Stimulated activated naive CD8-positive, alpha-beta T cell treated with anti-CD3 and anti-CD28 coated beads, Interleukin-15, Interleukin-2, amounts not matched to agents 100 ng/mL and 50 ng/mL, for 24 hours (primary cell): ENCODE measurements around the gene PRDX4.

Source experiments
- H3K27ac Mint-ChIP-seq: one replicate; pipeline ENCODE4 v1.8.0; 2021; ENCODE audit warnings: mild to moderate bottlenecking, mixed read lengths
- H3K27me3 Mint-ChIP-seq: one replicate; pipeline ENCODE4 v1.8.0; 2021; ENCODE audit warnings: mixed read lengths
- H3K36me3 Mint-ChIP-seq: one replicate; pipeline ENCODE4 v1.8.0; 2021; ENCODE audit warnings: low read depth, mixed read lengths
- H3K4me1 Mint-ChIP-seq: one replicate; pipeline ENCODE4 v1.8.0; 2021; ENCODE audit warnings: low read depth, mixed read lengths
- H3K4me3 Mint-ChIP-seq: one replicate; pipeline ENCODE4 v1.8.0; 2021; ENCODE audit warnings: mild to moderate bottlenecking, mixed read lengths
- H3K9me3 Mint-ChIP-seq: one replicate; pipeline ENCODE4 v1.8.0; 2021; ENCODE audit warnings: mixed read lengths

The PRDX4 gene

DNA sequence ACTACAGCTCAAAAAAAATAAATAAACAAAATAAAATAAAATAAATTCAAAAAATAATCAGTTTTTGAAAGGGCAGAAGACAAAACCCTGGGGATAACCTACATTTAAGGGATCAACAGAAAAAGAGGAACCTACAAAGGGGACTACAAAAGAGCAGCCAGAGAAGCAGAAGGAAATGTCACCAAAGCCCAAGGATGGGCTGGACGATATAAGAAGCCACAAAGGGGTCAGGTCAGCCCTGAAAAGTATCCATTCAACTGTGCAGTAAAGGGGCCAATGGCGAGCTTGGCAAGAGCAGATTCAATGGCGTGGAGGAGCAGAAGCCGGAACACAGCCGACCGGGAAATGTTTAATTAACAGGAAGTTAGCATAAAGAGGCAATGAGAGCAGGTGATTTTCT, 58.9 kb downstream of the PRDX4 start:
- no peaks in the 10 kb centered on the region for H3K9me3 Mint-ChIP-seq
- H3K27me3 Mint-ChIP-seq: no peaks in the 10 kb centered on the region
- peak overlapping the region; percentile 71 for H3K27ac Mint-ChIP-seq
- no peaks in the 10 kb centered on the region for H3K4me1 Mint-ChIP-seq
- peaks cover 36% of the 10 kb centered on the region for H3K36me3 Mint-ChIP-seq
- peak overlapping the region; percentile 26 for H3K4me3 Mint-ChIP-seq

DNA sequence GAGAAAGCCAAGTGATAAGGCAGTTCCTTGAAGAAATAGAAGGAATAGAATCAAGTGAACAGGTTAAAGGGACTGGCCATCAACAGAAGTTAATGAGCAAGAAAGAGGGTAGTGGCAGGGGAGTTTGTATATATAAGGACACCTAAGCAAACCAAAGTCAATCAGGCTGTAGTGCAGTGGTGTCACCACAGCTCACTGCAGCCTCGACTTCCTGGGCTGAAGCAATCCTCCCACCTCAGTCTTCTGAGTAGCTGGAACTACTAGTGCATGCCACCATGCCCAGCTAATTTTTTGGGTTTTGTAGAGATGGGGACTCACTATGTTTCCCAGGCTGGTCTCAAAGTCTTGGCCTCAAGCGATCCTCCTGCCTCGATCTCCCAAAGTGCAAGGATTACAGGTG, 59.9 kb downstream of the PRDX4 start:
- H3K36me3 Mint-ChIP-seq: peaks cover 44% of the 10 kb centered on the region
- peaks cover 7% of the 10 kb centered on the region for H3K4me1 Mint-ChIP-seq
- H3K9me3 Mint-ChIP-seq: no peaks in the 10 kb centered on the region
- H3K4me3 Mint-ChIP-seq: no peak overlapping the region
- H3K27me3 Mint-ChIP-seq: no peaks in the 10 kb centered on the region
- H3K27ac Mint-ChIP-seq: no peak overlapping the region

DNA sequence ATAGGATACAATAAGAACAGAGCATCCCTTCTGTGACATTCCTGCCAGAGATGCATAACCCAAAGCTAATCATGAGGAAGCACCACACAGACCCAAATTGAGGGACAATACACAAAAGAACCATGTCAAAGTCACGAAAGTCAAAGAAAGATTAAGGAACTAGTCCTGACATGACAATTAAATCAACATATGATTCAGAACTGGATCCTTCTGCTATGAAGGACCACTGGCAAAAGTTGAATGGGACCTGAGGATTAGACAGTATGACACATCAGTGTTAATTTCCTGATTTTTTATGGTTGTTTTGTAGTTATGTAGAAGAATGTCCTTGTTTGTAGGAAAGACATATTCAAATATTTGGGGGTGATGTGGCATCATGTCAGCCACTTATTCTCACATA, 61.9 kb downstream of the PRDX4 start:
- no peaks in the 10 kb centered on the region for H3K9me3 Mint-ChIP-seq
- H3K4me3 Mint-ChIP-seq: no peak overlapping the region
- H3K4me1 Mint-ChIP-seq: peaks cover 24% of the 10 kb centered on the region
- no peaks in the 10 kb centered on the region for H3K27me3 Mint-ChIP-seq
- peaks cover 44% of the 10 kb centered on the region for H3K36me3 Mint-ChIP-seq
- H3K27ac Mint-ChIP-seq: no peak overlapping the region

DNA sequence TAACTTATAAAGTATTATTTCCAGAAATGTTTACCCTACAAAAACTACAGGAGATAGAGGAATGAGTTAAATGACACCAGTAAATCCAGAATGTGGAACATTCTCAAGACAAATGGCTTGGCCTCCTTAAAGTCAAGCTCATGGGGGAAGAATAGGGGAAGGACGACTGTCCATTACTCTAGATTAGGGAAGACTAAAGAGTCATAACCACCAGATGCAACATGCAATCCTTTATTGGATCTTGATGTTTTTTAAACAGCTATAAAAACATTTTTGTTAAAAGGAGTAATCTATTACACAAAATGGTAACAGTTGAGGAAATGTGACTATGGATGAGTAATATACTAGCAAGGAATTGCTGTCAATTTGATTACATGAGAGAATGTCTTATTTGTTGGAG, 64.7 kb downstream of the PRDX4 start:
- no peak overlapping the region for H3K4me3 Mint-ChIP-seq
- no peaks in the 10 kb centered on the region for H3K9me3 Mint-ChIP-seq
- peaks cover 38% of the 10 kb centered on the region for H3K36me3 Mint-ChIP-seq
- H3K4me1 Mint-ChIP-seq: peaks cover 31% of the 10 kb centered on the region
- H3K27me3 Mint-ChIP-seq: no peaks in the 10 kb centered on the region
- H3K27ac Mint-ChIP-seq: peak overlapping the region; percentile 49

DNA sequence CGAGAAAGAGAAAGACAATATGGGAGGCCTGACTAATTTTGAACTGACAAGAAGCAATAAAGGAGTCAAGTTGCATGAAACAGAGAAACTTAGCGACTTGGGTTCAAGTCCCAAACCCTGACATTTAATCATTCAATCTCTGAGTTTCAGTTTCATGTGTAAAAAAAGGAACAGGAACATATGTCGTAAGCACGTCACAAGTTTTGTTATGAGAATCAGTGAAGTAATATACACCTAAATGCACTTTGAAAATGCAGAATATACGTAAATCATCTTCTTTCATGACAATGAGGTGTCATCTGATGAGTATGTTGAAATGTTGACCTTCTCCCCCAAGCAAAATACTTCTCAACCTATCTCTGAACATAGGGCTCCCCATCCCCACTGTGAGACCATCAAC, 65.4 kb downstream of the PRDX4 start:
- peak overlapping the region; percentile 87 for H3K27ac Mint-ChIP-seq
- H3K4me1 Mint-ChIP-seq: peaks cover 31% of the 10 kb centered on the region
- H3K27me3 Mint-ChIP-seq: no peaks in the 10 kb centered on the region
- peak overlapping the region; percentile 65 for H3K4me3 Mint-ChIP-seq
- no peaks in the 10 kb centered on the region for H3K9me3 Mint-ChIP-seq
- H3K36me3 Mint-ChIP-seq: peaks cover 38% of the 10 kb centered on the region
